Testis (tissue), 3 donors: ENCODE measurements around the gene MCTP1. TPM values are rescaled to one million over a fixed set of nuclear protein-coding genes. Genes with fewer than 3 reads are reported as not detected.
"Not testable (repeated sequence)": the region's sequence is repeated elsewhere in the genome, so short reads cannot be mapped to it uniquely, and the experiment has no call there.

Experiments used
- DNase-seq: peaks from one replicate; pipeline ENCODE4 v3.0.0-alpha.2; 2019
- H3K27ac ChIP-seq, 2 donors: fragments of 200-600 bp; sonication (generic); one replicate each; pipeline ENCODE4 v1.5.1; 2019
- H3K27me3 ChIP-seq: fragments of 200-600 bp; sonication (generic); one replicate; pipeline ENCODE4 v1.5.1; 2019
- H3K36me3 ChIP-seq: fragments of 200-600 bp; sonication (generic); one replicate; pipeline ENCODE4 v1.5.1; 2017; ENCODE audit warnings: low read depth; ENCODE audit errors: missing control alignments
- H3K4me1 ChIP-seq: fragments of 200-600 bp; sonication (generic); one replicate; pipeline ENCODE4 v1.5.1; 2019
- H3K4me3 ChIP-seq, 2 donors: fragments of 200-600 bp; sonication (generic); one replicate each; pipeline ENCODE4 v1.5.1; 2017 to 2019
- H3K9me3 ChIP-seq: fragments of 200-600 bp; sonication (generic); one replicate; pipeline ENCODE4 v1.5.1; 2017
- CTCF ChIP-seq, 3 experiments: fragments of 450-650 bp in 2 of 3; fragments of 200-600 bp in 1 of 3; sonication (generic) in 1 of 3; IDR thresholded peaks; one replicate each; pipeline ENCODE4 v1.5.1; 2016 to 2019; ENCODE audit warnings: antibody characterized with exemption in 3 of 3, mild to moderate bottlenecking in 2 of 3, moderate library complexity in 1 of 3
- POLR2A ChIP-seq: fragments of 450-650 bp; IDR thresholded peaks from one replicate; pipeline ENCODE4 v1.6.1; 2017; ENCODE audit warnings: antibody characterized with exemption, mild to moderate bottlenecking, moderate library complexity
- WGBS, 2 donors: methylation state at CpG; one replicate each; pipeline ENCODE4 v1.1.5; 2018; 5-methylcytosine and 5-hydroxymethylcytosine counted together
- intact Hi-C: fragments of 100-400 bp; cut with DNase I; formaldehyde crosslinking; loops from one replicate; pipeline ENCODE4 v1.15.1; 2023; ENCODE audit warnings: low total_unique reads
- polyA plus RNA-seq: library from polyadenylated mRNA; stranded (reverse); fragments of 350-450 nt; fragmentation: Illumina TruSeq; extraction: RNeasy Lipid Tissue Mini Kit (QIAGEN cat#74804); gene quantifications from one replicate; pipeline ENCODE4 v1.2.3, GENCODE V29; 2014; ENCODE audit warnings: low read depth, low replicate concordance; ENCODE audit not compliant: insufficient read depth
- total RNA-seq, 2 donors: library from RNA; depleted of rRNA; stranded (reverse); fragments of >200 nt; gene quantifications; one replicate each; pipeline ENCODE4 v1.2.3, GENCODE V29; 2016

MCTP1 gene
- total and polyA plus RNA-seq, 3 donors from 2014 or later: 7.4 to 15.5 (median 9.7) TPM

GRCh38 chr5:94969174-94969573 is 315.7 kb downstream of the MCTP1 start:
- no peak for DNase-seq
- Histone ChIP-seq H3K27me3 (no peaks in the 10 kb centered on the region), H3K36me3 (no peaks in the 10 kb centered on the region), H3K9me3 (no peaks in the 10 kb centered on the region), H3K4me1 (no peaks in the 10 kb centered on the region), H3K27ac (no peak overlapping the region), H3K4me3 (no peak overlapping the region)
- intact Hi-C loops: no loop called here
- no peak for TF ChIP-seq CTCF (IDR thresholded peaks at IDR 0.05)
- TF ChIP-seq POLR2A: no peak
- WGBS, 2 donors: 27 to 36% methylated on average over 3 of the region's 3 CpGs

- Histone ChIP-seq H3K27me3 (no peaks in the 10 kb centered on the region), H3K4me1 (no peaks in the 10 kb centered on the region), H3K9me3 (no peaks in the 10 kb centered on the region), H3K4me3 (no peak overlapping the region), H3K27ac (no peak overlapping the region), H3K36me3 (no peaks in the 10 kb centered on the region)
- DNase-seq: peak; percentile 24
- intact Hi-C loops: no loop called here
- WGBS, 2 donors: 46 to 48% methylated on average over 5 of the region's 5 CpGs
- TF ChIP-seq POLR2A (no peak), CTCF (IDR thresholded peaks at IDR 0.05) (peak; percentile 54 to 70 (median 67))
These were observed 316.3 kb downstream of the MCTP1 start for GRCh38 chr5:94968507-94969095.

- intact Hi-C loops: no loop called here
- no peak overlapping the region for H3K4me3 ChIP-seq
- TF ChIP-seq POLR2A (no peak), CTCF (IDR thresholded peaks at IDR 0.05) (no peak)
- H3K36me3 ChIP-seq: no peaks in the 10 kb centered on the region
- no peaks in the 10 kb centered on the region for H3K4me1 ChIP-seq
- no peaks in the 10 kb centered on the region for H3K27me3 ChIP-seq
- 83 to 87% methylated on average over 6 of the region's 6 CpGs for WGBS, 2 donors
- no peak overlapping the region for H3K27ac ChIP-seq
- H3K9me3 ChIP-seq: no peaks in the 10 kb centered on the region
- DNase-seq: no peak
These were observed 317.4 kb downstream of the MCTP1 start for GRCh38 chr5:94967525-94967924.

- DNase-seq, H3K4me1 ChIP-seq, intact Hi-C loops, H3K36me3 ChIP-seq, H3K27me3 ChIP-seq, H3K9me3 ChIP-seq, H3K4me3 ChIP-seq, H3K27ac ChIP-seq: not testable (repeated sequence)
- whole genome bisulfite sequencing, 2 donors: 88 to 90% methylated on average over 2 of the region's 2 CpGs
These were observed 325.6 kb downstream of the MCTP1 start for GRCh38 chr5:94959279-94959678.

- DNase-seq: no peak
- no peaks in the 10 kb centered on the region for H3K27me3 ChIP-seq
- intact Hi-C loops: no loop called here
- WGBS, 2 donors: 63 to 84% methylated on average over 2 of the region's 2 CpGs
- H3K4me3 ChIP-seq: no peak overlapping the region
- no peak overlapping the region for H3K27ac ChIP-seq
- no peaks in the 10 kb centered on the region for H3K4me1 ChIP-seq
- no peaks in the 10 kb centered on the region for H3K36me3 ChIP-seq
- no peak for TF ChIP-seq POLR2A
- no peak for TF ChIP-seq CTCF (IDR thresholded peaks at IDR 0.05)
- no peaks in the 10 kb centered on the region for H3K9me3 ChIP-seq
These were observed 339.2 kb downstream of the MCTP1 start for GRCh38 chr5:94945656-94946055.
